Activated CD8-positive, alpha-beta memory T cell treated with anti-CD3 and anti-CD28 coated beads, Interleukin-2, amount 10 ng/mL, durations not matched to agents 7 days and 5 days (primary cell): ENCODE measurements around the gene ABCC1. TPM values are rescaled to one million over a fixed set of nuclear protein-coding genes. Genes with fewer than 3 reads are reported as not detected.
"Not testable (repeated sequence)": the region's sequence is repeated elsewhere in the genome, so short reads cannot be mapped to it uniquely, and the experiment has no call there.

Source experiments
- ATAC-seq: fragments of 150-1000 bp; cut with Tn5 transposase; one replicate; pipeline ENCODE4 v1.10.0; 2021; ENCODE audit warnings: moderate library complexity
- CTCF ChIA-PET: fragments of 350-600 bp; sonication (Branson Sonifier 250); formaldehyde crosslinking; loops from one replicate; lab custom pipeline; 2021; ENCODE audit warnings: antibody characterized with exemption; lab: Charles Lee
- DNase-seq: peaks from one replicate; pipeline ENCODE4 v3.0.0-alpha.2; 2020
- H3K27ac Mint-ChIP-seq: one replicate; pipeline ENCODE4 v1.8.0; 2021; ENCODE audit warnings: mild to moderate bottlenecking, mixed read lengths
- H3K27me3 Mint-ChIP-seq: one replicate; pipeline ENCODE4 v1.8.0; 2021; ENCODE audit warnings: mixed read lengths
- H3K36me3 Mint-ChIP-seq: one replicate; pipeline ENCODE4 v1.8.0; 2021; ENCODE audit warnings: mild to moderate bottlenecking, mixed read lengths
- H3K4me1 Mint-ChIP-seq: one replicate; pipeline ENCODE4 v1.8.0; 2021; ENCODE audit warnings: mixed read lengths
- H3K4me3 Mint-ChIP-seq: one replicate; pipeline ENCODE4 v1.8.0; 2021; ENCODE audit warnings: mild to moderate bottlenecking, moderate library complexity, mixed read lengths
- H3K9me3 Mint-ChIP-seq: one replicate; pipeline ENCODE4 v1.8.0; 2022; ENCODE audit warnings: low read depth, mixed read lengths
- total RNA-seq, 2 experiments: library from RNA; stranded (reverse); gene quantifications; one replicate each; pipeline ENCODE4 v1.2.3, GENCODE V29; 2021

The ABCC1 gene
- total RNA-seq, 2 experiments from 2014 or later, result 54.9 to 76.8 TPM

DNA sequence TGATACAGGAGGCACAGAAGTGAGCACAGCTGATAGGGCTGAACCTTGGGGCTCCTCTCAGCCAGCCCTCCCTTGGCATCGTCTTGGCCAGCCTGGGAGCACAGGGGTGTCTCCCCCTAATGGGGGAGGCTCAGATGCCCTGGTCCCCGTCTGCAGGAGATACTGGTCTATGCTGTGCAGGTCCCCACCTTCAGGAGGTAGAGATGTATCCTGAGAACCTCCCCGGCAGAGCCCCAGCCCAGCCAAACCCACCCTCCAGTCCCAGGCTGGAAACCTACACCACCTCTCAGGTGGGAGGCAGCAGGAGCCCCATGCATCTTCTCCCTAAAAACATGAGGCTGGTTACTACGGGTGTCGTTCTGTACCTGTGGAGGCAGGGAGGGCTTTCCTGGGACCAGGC lies 235.2 kb downstream of the ABCC1 start:
- H3K4me1 Mint-ChIP-seq, result no peaks in the 10 kb centered on the region
- H3K9me3 Mint-ChIP-seq, result no peaks in the 10 kb centered on the region

DNA sequence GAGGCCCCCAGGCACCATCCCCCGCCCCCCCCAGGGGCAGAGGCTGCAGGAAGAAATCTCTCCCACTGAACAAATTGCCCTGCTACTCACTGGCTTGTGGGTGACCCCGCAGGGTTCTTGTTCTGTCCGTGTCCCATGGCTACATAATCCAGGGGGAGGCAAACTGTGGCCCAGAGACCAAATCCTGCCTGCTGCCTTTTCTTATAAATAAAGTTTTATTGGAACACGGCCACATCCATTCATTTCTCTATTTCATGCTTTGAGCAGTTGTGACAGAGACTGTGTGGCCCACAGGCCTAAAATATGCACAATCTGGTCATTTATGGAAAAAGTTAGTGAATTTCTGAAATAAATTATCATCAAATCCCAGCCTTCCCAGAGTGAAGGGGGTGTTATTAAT lies 235.7 kb downstream of the ABCC1 start:
- Mint-ChIP-seq H3K4me1 (no peaks in the 10 kb centered on the region), H3K9me3 (no peaks in the 10 kb centered on the region), H3K27me3 (no peaks in the 10 kb centered on the region), H3K4me3 (no peak overlapping the region), H3K36me3 (no peaks in the 10 kb centered on the region), H3K27ac (no peak overlapping the region)
- CTCF ChIA-PET, result no interaction called here
- DNase-seq (no peak), ATAC-seq (no peak)

More for the DNA sequence above, 235.2 kb downstream of the ABCC1 start:
- Mint-ChIP-seq H3K27ac (no peak overlapping the region), H3K4me3 (no peak overlapping the region), H3K36me3 (no peaks in the 10 kb centered on the region), H3K27me3 (no peaks in the 10 kb centered on the region)
- CTCF ChIA-PET, result no interaction called here
- ATAC-seq (no peak), DNase-seq (no peak)

DNA sequence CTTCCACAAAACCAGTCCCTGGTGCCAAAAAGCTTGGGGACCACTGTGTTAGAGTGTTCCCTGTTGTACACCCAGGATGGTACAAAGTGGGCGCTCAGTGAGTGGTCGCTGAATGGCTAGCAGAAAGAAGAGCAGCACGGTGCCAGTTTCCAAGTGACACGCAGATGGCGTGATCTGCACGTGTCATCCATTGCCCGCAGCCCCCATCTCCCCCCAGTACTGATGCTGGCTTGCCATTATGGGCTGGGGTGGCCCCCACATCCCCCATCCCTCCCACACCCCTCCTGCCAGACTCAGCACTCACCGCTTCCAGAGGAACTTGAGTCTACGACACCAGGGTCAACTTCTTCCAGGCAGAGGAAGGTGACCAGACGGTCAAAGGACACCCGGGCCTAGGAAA lies 237.4 kb downstream of the ABCC1 start:
- no peak for DNase-seq
- CTCF ChIA-PET, result interaction anchor here (1.6 kb wide), 1 partner anchor 16 kb away, joined by 4 read pairs; no protein-coding TSS in a partner anchor
- H3K36me3 Mint-ChIP-seq, result no peaks in the 10 kb centered on the region
- no peak for ATAC-seq
- peaks cover 3% of the 10 kb centered on the region for H3K27me3 Mint-ChIP-seq
- no peaks in the 10 kb centered on the region for H3K9me3 Mint-ChIP-seq
- H3K27ac Mint-ChIP-seq, result no peak overlapping the region
- no peak overlapping the region for H3K4me3 Mint-ChIP-seq
- no peaks in the 10 kb centered on the region for H3K4me1 Mint-ChIP-seq

DNA sequence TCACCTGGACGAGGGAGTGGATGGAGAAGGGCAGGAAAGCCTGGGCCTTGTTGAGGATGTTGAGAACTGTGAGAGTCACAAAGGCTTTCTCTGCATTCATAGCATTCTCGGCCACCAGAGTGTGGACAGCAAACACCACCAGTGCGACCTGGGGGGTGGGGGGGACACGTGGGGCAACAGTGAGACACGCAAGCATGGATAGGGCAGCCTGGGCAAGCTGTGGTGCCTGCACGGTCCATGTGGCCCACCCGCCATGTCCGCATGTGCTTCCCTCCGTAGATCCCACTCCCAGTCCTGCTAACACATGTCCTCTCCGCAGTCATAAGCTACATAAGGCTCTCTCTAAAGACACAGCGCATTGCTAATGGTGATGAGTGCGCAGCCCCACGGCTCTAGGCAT lies 239.4 kb downstream of the ABCC1 start:
- CTCF ChIA-PET, result no interaction called here
- Mint-ChIP-seq H3K4me3 (no peak overlapping the region), H3K4me1 (no peaks in the 10 kb centered on the region), H3K27ac (no peak overlapping the region), H3K36me3 (no peaks in the 10 kb centered on the region), H3K27me3 (peaks cover 7% of the 10 kb centered on the region), H3K9me3 (no peaks in the 10 kb centered on the region)
- DNase-seq, result no peak
- ATAC-seq, result no peak

DNA sequence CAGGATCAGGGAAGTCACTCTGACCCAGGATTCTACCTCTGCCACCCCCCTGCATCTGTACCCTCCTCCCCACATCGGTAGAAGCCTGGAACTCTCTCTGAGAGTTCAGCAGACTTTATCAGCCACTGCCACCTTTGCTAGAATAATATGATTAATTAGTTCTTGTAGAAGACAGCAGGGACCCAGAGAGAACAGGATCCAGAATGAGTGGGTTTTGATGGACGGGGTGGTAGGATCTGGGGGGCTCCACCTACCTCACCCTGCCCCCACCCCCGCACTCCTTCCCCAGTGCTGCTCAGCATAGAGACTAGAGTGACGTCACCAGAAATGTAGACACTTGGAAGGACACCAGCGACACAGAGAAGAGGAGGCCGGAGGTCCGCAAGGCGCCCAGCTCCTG lies 240.4 kb downstream of the ABCC1 start:
- H3K9me3 Mint-ChIP-seq, result no peaks in the 10 kb centered on the region
- CTCF ChIA-PET, result interaction anchor here (0.6 to 1.1 kb wide), 2 partner anchors 402 to 433 kb away, joined by 3 to 4 read pairs; no protein-coding TSS in a partner anchor
- H3K4me3 Mint-ChIP-seq, result no peak overlapping the region
- no peak overlapping the region for H3K27ac Mint-ChIP-seq
- H3K27me3 Mint-ChIP-seq, result peaks cover 7% of the 10 kb centered on the region
- DNase-seq, result no peak
- H3K36me3 Mint-ChIP-seq, result no peaks in the 10 kb centered on the region
- no peak for ATAC-seq
- no peaks in the 10 kb centered on the region for H3K4me1 Mint-ChIP-seq

DNA sequence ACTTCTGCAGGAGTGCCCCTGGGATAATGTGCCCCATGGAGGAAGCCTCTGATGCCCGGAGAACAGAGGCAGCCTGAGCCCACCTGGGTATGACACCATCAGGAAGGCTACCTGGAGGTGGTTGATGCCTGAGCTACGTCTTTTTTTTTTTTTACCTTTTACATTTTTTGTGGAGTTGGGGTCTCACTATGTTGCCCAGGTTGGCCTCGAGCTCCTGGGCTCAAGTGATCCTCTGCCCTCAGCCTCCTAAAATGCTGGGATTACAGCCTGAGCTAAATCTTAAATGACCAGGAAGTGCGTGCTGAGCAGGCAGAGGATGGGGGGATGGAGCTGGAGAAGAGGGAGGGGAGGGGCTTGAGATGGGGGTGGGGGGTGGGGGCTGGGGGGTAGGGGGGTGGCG lies 241.1 kb downstream of the ABCC1 start:
- no peak for ATAC-seq
- no peaks in the 10 kb centered on the region for H3K36me3 Mint-ChIP-seq
- H3K4me3 Mint-ChIP-seq, result no peak overlapping the region
- H3K27ac Mint-ChIP-seq, result no peak overlapping the region
- peaks cover 7% of the 10 kb centered on the region for H3K27me3 Mint-ChIP-seq
- no peaks in the 10 kb centered on the region for H3K9me3 Mint-ChIP-seq
- no peaks in the 10 kb centered on the region for H3K4me1 Mint-ChIP-seq
- DNase-seq, result no peak
- CTCF ChIA-PET, result interaction anchor here (1.1 kb wide), 1 partner anchor 434 kb away, joined by 4 read pairs; no protein-coding TSS in a partner anchor

DNA sequence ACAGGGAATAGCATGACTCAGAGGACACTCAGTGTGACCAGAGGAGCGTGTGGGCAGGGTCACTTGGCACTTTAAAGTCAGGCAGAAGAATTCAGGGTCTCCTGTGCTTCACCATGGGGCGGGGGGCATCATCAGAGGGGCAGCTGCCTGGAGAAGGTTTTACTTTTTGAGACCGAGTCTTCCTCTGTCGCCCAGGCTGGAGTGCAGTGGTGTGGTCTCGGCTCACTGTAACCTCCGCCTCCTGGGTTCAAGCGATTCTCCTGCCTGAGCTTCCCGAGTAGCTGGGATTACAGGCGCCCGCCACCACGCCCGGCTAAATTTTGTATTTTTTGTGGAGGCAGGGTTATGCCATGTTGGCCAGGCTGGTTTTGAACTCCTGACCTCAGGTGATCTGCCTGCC lies 241.6 kb downstream of the ABCC1 start:
- H3K27me3 Mint-ChIP-seq, H3K4me3 Mint-ChIP-seq, H3K36me3 Mint-ChIP-seq, H3K27ac Mint-ChIP-seq, ATAC-seq, H3K4me1 Mint-ChIP-seq, H3K9me3 Mint-ChIP-seq, DNase-seq: not testable (repeated sequence)
- CTCF ChIA-PET, result interaction anchor here (1.1 kb wide), 1 partner anchor 434 kb away, joined by 4 read pairs; no protein-coding TSS in a partner anchor

DNA sequence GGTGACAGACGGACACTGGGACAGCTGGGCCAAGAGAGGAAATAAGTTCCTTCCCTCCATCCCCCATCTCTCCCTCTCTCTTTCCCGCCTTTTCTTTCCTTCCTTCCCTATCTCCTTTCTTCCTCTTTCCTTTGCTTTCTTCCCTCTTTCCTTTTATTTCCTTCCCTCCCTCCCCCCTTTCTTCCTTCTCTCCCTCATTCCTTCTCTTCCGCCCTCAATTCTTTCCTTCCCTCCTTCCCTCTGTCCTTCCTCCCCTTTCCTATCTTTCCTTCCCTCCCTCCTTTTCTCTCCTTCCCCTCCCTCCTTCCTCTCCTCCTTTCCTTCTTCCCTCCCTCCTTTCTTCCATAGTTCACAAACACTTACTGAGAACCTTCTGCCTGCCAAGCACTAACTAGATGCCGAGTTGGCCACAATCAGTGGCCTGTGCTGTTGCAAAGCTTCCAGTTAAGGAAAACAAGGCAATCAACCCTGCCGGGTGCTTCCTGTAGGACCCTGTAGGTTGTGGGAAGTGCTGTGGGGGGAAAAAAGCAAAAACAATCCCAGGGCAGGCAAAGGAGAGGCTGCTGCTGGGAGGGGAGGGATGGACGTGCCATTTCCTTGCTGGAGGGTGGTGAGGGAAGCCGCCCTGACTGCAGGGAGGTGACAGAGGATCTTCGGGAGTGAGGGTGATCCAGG lies 242.2 kb downstream of the ABCC1 start:
- H3K9me3 Mint-ChIP-seq, result no peaks in the 10 kb centered on the region
- H3K4me1 Mint-ChIP-seq, result no peaks in the 10 kb centered on the region
- H3K27ac Mint-ChIP-seq, result no peak overlapping the region
- H3K36me3 Mint-ChIP-seq, result no peaks in the 10 kb centered on the region
- no peak overlapping the region for H3K4me3 Mint-ChIP-seq
- H3K27me3 Mint-ChIP-seq, result peaks cover 7% of the 10 kb centered on the region
- CTCF ChIA-PET, result interaction anchor here (1.0 to 1.2 kb wide), 2 partner anchors 375 to 426 kb away, joined by 3 read pairs; no protein-coding TSS in a partner anchor
- no peak for DNase-seq
- no peak for ATAC-seq

Other genes with a start within 250 kb of the ABCC1 start
- under 1 TPM in 1 of 2 experiments, not detected in 1; 0.06 TPM for gene MYH11, start 92.6 kb upstream of the ABCC1 start, total RNA-seq
- 10 to 100 TPM; 30.6 to 43.6 TPM for gene CEP20, start 61.0 kb upstream of the ABCC1 start, total RNA-seq